ENCODE data around the gene RASSF4. TPM values are rescaled to one million over a fixed set of nuclear protein-coding genes. Genes with fewer than 3 reads are reported as not detected.

RASSF4 gene
- total and polyA plus RNA-seq, 9 of the 15 experiments (the other 6 are each of a cell fraction or from before 2014, with no cell fraction given), result 0.01 to 0.62 (median 0.11) TPM; not detected in 3

DNA sequence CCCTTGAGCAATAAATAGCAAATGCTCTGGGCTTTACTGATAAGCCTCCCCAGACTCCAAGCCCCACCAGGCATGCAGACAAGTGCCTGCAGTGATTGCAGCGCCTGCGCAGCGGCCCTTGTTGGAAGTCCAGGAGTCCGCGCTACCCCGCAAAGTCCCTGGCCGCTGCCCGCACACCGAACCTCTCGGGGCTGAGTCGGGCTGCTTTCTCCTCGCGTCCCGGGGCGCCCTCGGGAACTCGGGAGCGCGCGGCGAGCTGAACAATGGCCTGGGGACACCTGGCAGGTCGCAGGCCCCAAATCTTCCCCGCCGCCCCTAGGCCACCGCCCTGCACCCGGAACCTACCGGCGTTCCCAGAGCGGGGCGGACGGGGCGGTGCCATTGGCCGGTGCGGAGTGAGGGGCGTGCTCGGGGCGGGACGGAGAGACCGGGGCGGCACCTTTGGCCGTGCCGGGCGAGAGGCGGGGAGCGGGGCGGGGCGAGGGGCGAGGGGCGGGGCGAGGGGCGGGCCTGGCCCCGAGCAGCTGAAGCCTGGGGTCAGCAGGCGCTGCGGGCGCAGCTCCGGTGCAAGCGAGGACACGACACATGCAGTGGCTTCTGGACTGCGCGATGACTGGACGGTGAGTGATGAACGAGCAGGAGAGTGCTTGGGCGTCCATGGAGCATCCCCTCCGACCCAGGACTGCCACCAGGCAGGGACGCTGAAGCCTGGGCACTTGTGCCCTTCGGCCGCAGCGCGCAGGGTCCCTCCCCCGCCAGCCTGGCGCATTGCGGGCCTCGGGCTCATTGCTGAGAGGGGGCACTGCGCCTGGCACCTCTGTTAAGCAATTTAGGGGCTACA is at the start of gene RASSF4 (continued):
- TF ChIP-seq NR1H2 (CRISPR knock-in tag; IDR thresholded peaks at IDR 0.05) (no peak), MXI1 (IDR thresholded peaks at IDR 0.05; ENCODE audit: low read depth, low read length) (no peak; the same call in 1 of the 2 replicates), SMARCC2 (IDR thresholded peaks at IDR 0.05; ENCODE audit: low read depth) (no peak), CXXC5 (CRISPR knock-in tag; IDR thresholded peaks at IDR 0.05) (peak; percentile 62; the same call in 1 of the 2 replicates), ZNF785 (CRISPR knock-in tag; IDR thresholded peaks at IDR 0.05) (no peak), HDAC1 (IDR thresholded peaks at IDR 0.05) (peak in 1 of 2 experiments; percentile 80; a peak in 2 of 4 replicates), NFE2L1 (tag; IDR thresholded peaks at IDR 0.05; ENCODE audit: borderline replicate concordance, low read depth) (no peak), BRCA1 (IDR thresholded peaks at IDR 0.05) (no peak), BRCA1 (CRISPR knock-in tag; IDR thresholded peaks at IDR 0.05) (no peak), FUS (optimal IDR thresholded peaks at IDR 0.05; ENCODE audit: low read depth, low read length) (no peak), KLF1 (tag; IDR thresholded peaks at IDR 0.05) (0 out of 2 replicates have a peak, but pooled peaks have one; percentile 38), PYGO2 (tag; IDR thresholded peaks at IDR 0.05) (no peak), ZNF76 (CRISPR knock-in tag; IDR thresholded peaks at IDR 0.05; ENCODE audit: borderline replicate concordance) (peak; percentile 77; the same call in 1 of the 2 replicates), TEAD4 (IDR thresholded peaks at IDR 0.05; ENCODE audit: low read length) (peak; percentile 70), TEAD4 (CRISPR knock-in tag; IDR thresholded peaks at IDR 0.05; ENCODE audit: borderline replicate concordance) (no peak), ATF1 (CRISPR knock-in tag; IDR thresholded peaks at IDR 0.05) (no peak), ATF1 (tag; IDR thresholded peaks at IDR 0.05) (peak; percentile 46; the same call in 1 of the 2 replicates)
- TF ChIP-seq, protein P1, sequence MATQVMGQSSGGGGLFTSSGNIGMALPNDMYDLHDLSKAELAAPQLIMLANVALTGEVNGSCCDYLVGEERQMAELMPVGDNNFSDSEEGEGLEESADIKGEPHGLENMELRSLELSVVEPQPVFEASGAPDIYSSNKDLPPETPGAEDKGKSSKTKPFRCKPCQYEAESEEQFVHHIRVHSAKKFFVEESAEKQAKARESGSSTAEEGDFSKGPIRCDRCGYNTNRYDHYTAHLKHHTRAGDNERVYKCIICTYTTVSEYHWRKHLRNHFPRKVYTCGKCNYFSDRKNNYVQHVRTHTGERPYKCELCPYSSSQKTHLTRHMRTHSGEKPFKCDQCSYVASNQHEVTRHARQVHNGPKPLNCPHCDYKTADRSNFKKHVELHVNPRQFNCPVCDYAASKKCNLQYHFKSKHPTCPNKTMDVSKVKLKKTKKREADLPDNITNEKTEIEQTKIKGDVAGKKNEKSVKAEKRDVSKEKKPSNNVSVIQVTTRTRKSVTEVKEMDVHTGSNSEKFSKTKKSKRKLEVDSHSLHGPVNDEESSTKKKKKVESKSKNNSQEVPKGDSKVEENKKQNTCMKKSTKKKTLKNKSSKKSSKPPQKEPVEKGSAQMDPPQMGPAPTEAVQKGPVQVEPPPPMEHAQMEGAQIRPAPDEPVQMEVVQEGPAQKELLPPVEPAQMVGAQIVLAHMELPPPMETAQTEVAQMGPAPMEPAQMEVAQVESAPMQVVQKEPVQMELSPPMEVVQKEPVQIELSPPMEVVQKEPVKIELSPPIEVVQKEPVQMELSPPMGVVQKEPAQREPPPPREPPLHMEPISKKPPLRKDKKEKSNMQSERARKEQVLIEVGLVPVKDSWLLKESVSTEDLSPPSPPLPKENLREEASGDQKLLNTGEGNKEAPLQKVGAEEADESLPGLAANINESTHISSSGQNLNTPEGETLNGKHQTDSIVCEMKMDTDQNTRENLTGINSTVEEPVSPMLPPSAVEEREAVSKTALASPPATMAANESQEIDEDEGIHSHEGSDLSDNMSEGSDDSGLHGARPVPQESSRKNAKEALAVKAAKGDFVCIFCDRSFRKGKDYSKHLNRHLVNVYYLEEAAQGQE (IDR thresholded peaks at IDR 0.05; ENCODE audit: borderline replicate concordance), result no peak
- TF ChIP-seq, protein P1 (CRISPR knock-in tag; IDR thresholded peaks at IDR 0.05; ENCODE audit: low read depth), result no peak
- TF ChIP-seq, protein P2, sequence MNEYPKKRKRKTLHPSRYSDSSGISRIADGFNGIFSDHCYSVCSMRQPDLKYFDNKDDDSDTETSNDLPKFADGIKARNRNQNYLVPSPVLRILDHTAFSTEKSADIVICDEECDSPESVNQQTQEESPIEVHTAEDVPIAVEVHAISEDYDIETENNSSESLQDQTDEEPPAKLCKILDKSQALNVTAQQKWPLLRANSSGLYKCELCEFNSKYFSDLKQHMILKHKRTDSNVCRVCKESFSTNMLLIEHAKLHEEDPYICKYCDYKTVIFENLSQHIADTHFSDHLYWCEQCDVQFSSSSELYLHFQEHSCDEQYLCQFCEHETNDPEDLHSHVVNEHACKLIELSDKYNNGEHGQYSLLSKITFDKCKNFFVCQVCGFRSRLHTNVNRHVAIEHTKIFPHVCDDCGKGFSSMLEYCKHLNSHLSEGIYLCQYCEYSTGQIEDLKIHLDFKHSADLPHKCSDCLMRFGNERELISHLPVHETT (CRISPR knock-in tag; conservative IDR thresholded peaks at IDR 0.05 in 1 of 2, IDR thresholded peaks at IDR 0.05 in 1 of 2), result peak in 1 of 2 experiments; percentile 89; a peak in 2 of 4 replicates
